Measurements from ENCODE around the gene PTPN9.
"Not testable (repeated sequence)": the region's sequence is repeated elsewhere in the genome, so short reads cannot be mapped to it uniquely, and the experiment has no call there.

Gene PTPN9

GRCh38 chr15:75455424-75455981, 123.6 kb downstream of the PTPN9 start:
- FAIRE-seq: no peak

GRCh38 chr15:75454471-75455378, 124.4 kb downstream of the PTPN9 start:
- FAIRE-seq: no peak
- DNase-seq (ENCODE audit: insufficient read length, low spot score): peak; percentile 42

More at GRCh38 chr15:75455424-75455981, 123.6 kb downstream of the PTPN9 start:
- peak; percentile 69 for DNase-seq (ENCODE audit: insufficient read length, low spot score)

GRCh38 chr15:75453703-75454470, 125.2 kb downstream of the PTPN9 start:
- DNase-seq (ENCODE audit: insufficient read length, low spot score): peak; percentile 96
- FAIRE-seq: peak; percentile 88

- FAIRE-seq: no peak
Observed at GRCh38 chr15:75452865-75453702, 126.0 kb downstream of the PTPN9 start.

GRCh38 chr15:75452364-75452864, 126.7 kb downstream of the PTPN9 start:
- no peak for FAIRE-seq

More at GRCh38 chr15:75452865-75453702, 126.0 kb downstream of the PTPN9 start:
- no peak for DNase-seq (ENCODE audit: insufficient read length, low spot score)

DNA sequence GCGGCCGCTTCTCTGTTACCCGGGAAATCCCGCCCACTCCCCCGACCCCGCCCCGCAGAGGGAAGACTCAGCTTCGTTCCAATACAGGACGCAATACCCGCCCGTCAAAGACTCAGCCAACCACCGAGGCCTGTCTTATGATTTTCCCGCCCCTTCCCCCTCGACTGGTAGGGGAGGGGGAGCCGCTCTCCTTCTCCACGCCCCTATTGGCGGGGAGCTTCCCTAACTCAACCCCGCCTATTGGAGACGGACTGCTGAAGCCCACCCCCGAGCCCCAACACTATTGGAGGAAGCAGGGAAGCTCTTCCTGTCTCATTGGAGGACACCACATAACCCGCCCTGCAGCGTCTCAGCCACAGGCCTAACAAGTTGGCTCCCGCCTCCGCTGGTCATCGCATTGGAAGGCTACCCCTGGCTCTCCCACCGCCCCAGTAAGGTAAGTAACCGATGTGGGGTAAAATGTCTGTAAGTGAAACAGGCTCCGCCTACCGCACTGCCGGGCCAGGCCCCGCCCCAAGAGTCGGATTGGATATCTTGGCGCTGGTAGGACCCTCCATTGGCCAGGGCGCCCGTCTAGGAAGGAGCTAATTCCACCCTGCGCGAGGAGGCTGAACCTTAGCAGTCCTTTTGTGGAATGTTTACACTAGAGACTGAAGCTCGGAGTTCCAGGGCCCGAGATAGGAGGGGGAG, 127.3 kb downstream of the PTPN9 start, which contains the start of gene SIN3A:
SIN3A (minus strand) TSS at position 17 of the 690 bp plus-strand sequence. CDS start 21,315 bp downstream, outside the sequence.
- FAIRE-seq: peak; percentile 83
- DNase-seq (ENCODE audit: insufficient read length, low spot score): peak; percentile 92

More at GRCh38 chr15:75452364-75452864, 126.7 kb downstream of the PTPN9 start:
- DNase-seq (ENCODE audit: insufficient read length, low spot score): peak; percentile 62

GRCh38 chr15:75451202-75451673, 127.9 kb downstream of the PTPN9 start:
- FAIRE-seq: no peak
- no peak for DNase-seq (ENCODE audit: insufficient read length, low spot score)

DNA sequence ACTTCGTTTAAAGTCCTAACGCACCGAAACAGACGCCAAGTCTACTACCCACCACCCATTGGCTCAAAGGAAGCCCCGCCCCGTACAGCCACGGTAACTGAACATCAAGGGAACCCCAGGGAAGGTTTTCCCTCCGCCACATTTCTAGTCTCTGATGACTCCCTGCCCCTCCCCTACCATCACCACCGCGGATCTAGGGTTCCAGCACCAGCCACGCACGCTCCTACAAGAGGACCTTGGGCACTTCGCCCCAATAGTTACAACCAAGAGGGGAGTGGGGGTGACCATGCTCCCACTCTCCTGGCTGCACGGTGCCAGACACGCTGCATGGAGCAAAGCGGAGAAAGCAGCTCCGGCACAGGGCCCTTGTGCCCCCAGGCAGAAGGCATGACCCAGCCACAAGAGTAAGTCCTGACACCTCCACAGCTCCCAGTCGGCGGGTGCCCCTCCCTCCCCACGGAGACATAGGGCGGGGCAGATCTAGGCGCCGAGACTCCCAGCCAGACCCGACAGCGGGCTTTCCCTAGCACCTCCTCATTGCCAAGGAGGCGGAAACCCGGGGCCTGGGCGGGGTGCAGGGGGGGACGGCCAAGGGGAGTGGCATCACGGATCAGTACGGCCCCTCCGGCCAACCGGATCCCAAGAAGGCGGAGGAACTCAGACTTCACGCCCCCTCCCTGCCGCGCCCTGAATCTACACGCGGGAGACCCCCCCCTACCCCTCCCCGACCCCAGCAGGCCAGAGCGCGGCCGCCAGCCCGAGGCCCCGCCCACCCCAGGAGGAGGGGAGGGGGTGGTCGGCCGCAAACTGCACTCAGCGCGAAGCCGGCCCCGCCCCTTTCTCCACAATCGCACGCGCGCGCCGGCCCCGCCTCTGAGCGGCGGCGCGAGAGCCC, 128.6 kb downstream of the PTPN9 start:
- DNase-seq (ENCODE audit: insufficient read length, low spot score): peak; percentile 87
- FAIRE-seq: peak; percentile 85

DNA sequence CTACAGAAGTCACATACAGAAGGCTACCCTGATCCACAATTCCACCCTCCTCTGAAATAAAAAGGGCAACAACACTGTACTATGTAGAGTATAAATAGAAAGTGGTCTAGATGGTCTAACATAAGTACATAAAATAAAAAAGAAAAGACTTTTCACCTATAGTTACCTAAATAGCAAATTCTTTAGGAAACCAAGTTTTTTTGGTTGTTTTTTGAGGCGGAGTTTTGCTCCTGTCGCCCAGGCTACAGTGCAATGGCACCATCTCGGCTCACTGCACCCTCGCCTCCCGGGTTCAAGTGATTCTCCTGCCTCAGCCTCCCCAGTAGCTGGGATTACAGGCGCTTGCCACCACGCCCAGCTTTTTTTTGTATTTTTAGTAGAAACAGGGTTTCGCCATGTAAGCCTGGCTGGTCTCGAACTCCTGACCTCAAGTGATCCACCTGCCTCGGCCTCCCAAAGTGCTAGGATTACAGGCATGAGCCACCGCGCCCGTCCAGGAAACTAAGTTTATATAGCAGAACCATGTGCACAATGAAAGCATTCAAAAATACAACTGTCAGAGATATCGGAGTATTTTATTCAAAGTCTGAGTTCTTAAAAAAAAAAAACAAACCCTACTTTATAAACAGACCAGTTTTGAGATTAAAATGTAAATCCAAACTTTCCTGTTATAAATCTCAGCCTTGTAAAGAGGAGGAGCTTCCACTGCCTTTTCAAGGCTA, 129.4 kb downstream of the PTPN9 start:
- DNase-seq (ENCODE audit: insufficient read length, low spot score) (no peak), FAIRE-seq (no peak)

- DNase-seq (ENCODE audit: insufficient read length, low spot score); FAIRE-seq: not testable (repeated sequence)
Observed at GRCh38 chr15:75448171-75448570, 130.9 kb downstream of the PTPN9 start.

GRCh38 chr15:75446151-75446550, 133.0 kb downstream of the PTPN9 start:
- DNase-seq (ENCODE audit: insufficient read length, low spot score): no peak
- FAIRE-seq: no peak

- not testable (repeated sequence) for FAIRE-seq; DNase-seq (ENCODE audit: insufficient read length, low spot score)
Observed at GRCh38 chr15:75445324-75445723, 133.8 kb downstream of the PTPN9 start.

GRCh38 chr15:75443972-75444453, 135.1 kb downstream of the PTPN9 start:
- not testable (repeated sequence) for FAIRE-seq; DNase-seq (ENCODE audit: insufficient read length, low spot score)

DNA sequence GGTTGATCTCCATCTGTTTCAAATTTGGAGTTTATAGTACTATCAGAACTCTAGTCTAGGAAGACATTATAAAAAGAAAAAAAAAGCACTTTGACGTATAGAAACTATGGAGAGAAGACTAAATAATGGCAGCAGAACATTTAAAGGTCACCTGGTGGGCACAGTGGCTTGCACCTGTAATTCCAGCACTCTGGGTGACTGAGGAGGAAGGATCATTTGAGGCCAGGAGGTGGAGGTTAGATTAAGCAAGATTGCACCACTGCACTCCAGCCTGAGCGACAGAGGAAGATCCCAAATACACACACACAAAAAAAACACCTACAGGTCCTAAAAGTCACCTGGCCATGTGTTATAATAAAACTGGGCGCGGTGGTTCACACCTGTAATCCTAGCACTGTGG, 141.4 kb downstream of the PTPN9 start:
- FAIRE-seq: no peak
- DNase-seq (ENCODE audit: insufficient read length, low spot score): no peak

DNA sequence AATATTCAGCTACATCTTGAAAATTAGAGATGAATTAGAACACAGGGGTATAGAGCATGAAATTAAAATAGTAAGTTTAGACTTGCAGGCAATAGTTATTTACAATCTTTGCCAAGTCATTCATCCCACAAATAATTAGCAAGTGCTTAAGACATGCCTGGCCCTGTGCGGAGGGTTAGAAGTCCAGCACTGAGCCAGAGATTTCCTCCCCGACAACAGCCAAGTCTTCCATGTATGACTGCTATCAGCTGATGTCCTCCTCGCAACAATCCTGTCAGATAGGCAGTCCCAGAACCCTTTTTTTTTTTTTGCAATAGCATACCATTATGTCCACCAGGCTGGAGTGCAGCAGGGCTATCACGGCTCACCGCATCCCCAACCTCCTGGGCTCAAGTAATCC, 142.2 kb downstream of the PTPN9 start:
- FAIRE-seq: no peak
- no peak for DNase-seq (ENCODE audit: insufficient read length, low spot score)

GRCh38 chr15:75431682-75432081, 147.4 kb downstream of the PTPN9 start:
- no peak for DNase-seq (ENCODE audit: insufficient read length, low spot score)
- FAIRE-seq: no peak

DNA sequence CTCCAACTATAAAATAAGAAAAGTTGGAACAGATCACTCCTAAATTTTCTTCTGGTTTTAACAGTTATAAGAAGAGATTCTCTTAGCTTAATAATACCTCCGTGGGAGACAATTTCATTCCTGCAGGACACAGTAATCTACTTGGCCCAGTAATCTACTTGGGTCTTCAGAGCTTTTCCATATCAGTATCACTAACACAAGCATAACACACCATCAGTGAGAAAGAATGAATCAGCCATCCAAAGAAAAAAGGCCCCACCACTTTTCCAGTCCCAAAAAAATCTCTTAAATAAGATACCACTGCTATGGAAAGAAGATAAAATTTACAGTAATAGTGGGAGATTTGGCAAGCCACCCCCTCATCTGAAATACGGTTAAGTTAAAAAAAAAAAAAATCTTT, 147.8 kb downstream of the PTPN9 start:
- FAIRE-seq: no peak
- DNase-seq (ENCODE audit: insufficient read length, low spot score): no peak

Data from HTR-8/SVneo (cell line).